ENCODE data around the gene SKP2.

SKP2 gene

DNA sequence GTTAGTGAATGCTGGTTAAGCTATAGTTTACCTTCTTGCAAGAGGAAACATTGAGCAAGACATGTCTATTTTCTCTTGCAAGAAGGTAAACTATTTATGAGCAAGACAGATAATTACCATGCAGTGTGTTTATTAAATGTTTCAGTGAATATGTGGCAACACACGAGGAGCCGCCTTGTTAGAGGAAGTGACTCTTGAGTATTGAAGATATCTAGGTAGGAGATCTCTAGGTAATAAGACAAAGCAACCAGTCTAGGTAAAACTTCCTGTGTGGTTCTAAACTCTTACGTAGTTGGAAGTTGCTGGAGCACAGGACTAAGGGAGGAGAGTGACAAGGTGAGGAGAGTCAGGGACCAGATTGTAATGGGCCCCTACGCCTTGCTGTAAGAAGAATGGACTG lies 16.8 kb downstream of the SKP2 start:
- Histone ChIP-seq H3K36me3 (peaks cover 85 to 100% (median 100%) of the 10 kb centered on the region in 11 experiments), H4K20me1 (peaks cover 0 to 17% (median 4%) of the 10 kb centered on the region in 11 experiments; a peak in 8 of 22 replicates), H3K27ac (no peak overlapping the region), H3K4me2 (no peak overlapping the region), H3K27me3 (no peaks in the 10 kb centered on the region), H3K9ac (no peak overlapping the region), H3K4me3 (no peak overlapping the region), H3K9me3 (replicated peaks in 1 of 11) (no peaks in the 10 kb centered on the region), H3K4me1 (peaks cover 0 to 16% (median 0%) of the 10 kb centered on the region in 10 experiments; a peak in 6 of 20 replicates)
- TF ChIP-seq Cebpa-rat (IDR thresholded peaks at IDR 0.05), result no peak

DNA sequence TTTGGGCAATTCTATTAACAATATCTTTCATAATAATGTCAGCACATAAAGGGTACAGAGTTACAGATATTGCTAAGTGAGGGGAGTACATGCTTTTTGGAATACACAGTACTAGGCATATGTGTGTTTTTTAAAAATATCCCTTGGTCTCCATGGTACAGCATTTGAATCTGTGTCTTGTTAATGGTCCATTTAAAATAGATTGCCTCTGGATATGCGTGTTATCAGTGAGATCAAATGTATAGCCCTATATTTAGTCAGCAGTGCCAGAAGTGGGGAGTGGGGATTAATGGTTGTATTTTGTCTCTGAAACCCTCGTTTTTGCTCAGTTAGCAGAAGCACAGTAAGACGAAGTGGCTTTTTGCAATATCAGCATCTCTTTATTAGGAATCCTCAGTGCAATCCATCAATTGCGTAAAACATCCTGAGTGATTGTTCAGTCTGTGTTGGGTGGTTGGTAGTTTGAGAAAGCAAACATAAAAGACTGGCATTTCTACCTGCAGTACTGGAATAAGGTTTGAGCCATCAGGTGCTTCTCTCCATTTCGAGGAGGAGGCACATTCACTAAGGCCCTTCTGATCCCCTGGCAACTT lies 19.0 kb downstream of the SKP2 start:
- Histone ChIP-seq H3K36me3 (peaks cover 78 to 100% (median 99%) of the 10 kb centered on the region in 11 experiments), H4K20me1 (no peaks in the 10 kb centered on the region), H3K4me3 (no peak overlapping the region), H3K27ac (no peak overlapping the region), H3K9me3 (replicated peaks in 1 of 11) (no peaks in the 10 kb centered on the region), H3K4me1 (peaks cover 0 to 16% (median 0%) of the 10 kb centered on the region in 10 experiments; a peak in 6 of 20 replicates), H3K9ac (peak overlapping the region in 1 of 11 experiments; percentile 23; a peak in 1 of 22 replicates), H3K4me2 (peak overlapping the region in 3 of 11 experiments; percentile 6 to 53 (median 35); a peak in 6 of 22 replicates), H3K27me3 (no peaks in the 10 kb centered on the region)
- no peak for TF ChIP-seq Cebpa-rat (IDR thresholded peaks at IDR 0.05)

DNA sequence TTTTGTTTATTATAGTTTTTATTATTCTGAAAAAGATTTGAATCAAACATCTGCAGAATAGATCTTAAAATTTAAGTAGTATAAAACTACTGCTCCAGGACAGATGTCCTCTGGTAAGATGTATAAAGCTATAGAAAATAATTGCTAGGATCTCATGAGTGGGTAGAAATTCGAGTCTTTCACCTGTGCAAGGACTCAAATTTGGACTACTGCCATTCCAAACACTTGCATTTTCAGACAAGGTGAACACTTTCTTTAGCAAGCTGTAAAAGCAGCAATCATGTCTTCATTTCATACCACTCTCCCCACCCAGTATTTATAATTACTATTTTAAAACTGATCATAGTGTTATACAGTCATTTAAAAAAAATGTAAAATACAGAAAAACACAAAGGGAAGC lies 20.7 kb downstream of the SKP2 start:
- Histone ChIP-seq H3K4me2 (no peak overlapping the region), H3K36me3 (peaks cover 67 to 95% (median 83%) of the 10 kb centered on the region in 11 experiments)

DNA sequence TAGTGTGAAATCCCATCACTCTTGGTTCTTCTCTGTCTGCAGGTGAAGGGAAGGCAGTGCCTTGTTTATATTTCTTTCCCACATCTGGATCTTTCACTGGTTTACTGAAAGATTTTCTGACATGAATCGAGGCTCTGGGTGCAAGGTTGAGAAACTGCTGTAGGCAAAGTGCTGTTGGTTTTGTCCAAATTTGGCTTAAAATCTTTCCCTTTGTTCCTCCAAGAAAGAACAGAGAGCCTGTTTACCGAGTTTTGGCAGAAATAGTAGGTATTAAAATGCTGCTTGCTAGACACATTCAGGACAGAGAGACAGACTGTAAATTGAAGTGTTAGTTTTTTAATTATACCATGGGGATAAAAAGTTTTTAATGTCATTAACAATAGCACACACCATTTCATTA lies 21.5 kb downstream of the SKP2 start:
- Histone ChIP-seq H3K27me3 (no peaks in the 10 kb centered on the region), H3K36me3 (peaks cover 64 to 93% (median 82%) of the 10 kb centered on the region in 11 experiments), H3K4me1 (peaks cover 17 to 36% (median 20%) of the 10 kb centered on the region in 10 experiments), H3K27ac (no peak overlapping the region), H3K4me3 (no peak overlapping the region), H3K9ac (no peak overlapping the region), H4K20me1 (no peaks in the 10 kb centered on the region), H3K4me2 (no peak overlapping the region), H3K9me3 (replicated peaks in 1 of 11) (no peaks in the 10 kb centered on the region)
- TF ChIP-seq Cebpa-rat (IDR thresholded peaks at IDR 0.05), result no peak

More for the DNA sequence above, 20.7 kb downstream of the SKP2 start:
- no peaks in the 10 kb centered on the region for H3K9me3 ChIP-seq (replicated peaks in 1 of 11)
- no peaks in the 10 kb centered on the region for H4K20me1 ChIP-seq
- no peak overlapping the region for H3K9ac ChIP-seq
- H3K4me1 ChIP-seq, result peaks cover 9 to 28% (median 12%) of the 10 kb centered on the region in 10 experiments
- H3K4me3 ChIP-seq, result no peak overlapping the region
- H3K27ac ChIP-seq, result no peak overlapping the region
- no peak for TF ChIP-seq Cebpa-rat (IDR thresholded peaks at IDR 0.05)
- H3K27me3 ChIP-seq, result no peaks in the 10 kb centered on the region

DNA sequence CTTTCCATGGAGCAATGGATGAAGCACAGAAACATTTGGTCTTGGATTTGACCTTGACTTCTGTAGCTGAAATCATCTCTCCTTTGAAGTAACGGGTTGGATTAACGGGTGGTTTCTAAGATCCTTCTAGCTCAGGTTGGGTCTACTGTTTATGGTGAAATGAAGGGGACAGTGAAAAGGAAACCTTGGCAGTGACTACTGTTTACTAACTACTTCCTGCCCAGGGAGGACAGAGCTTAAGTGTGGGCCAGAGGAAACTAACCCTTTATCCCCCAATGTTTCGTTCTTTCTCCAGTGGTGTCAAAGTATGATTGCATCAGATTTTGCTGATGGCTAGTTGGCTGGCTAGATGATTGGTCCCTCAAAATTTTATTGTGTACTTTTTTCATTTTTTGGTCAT lies 22.2 kb downstream of the SKP2 start:
- H3K4me2 ChIP-seq, result no peak overlapping the region
- H3K4me1 ChIP-seq, result peaks cover 21 to 39% (median 26%) of the 10 kb centered on the region in 10 experiments
- H4K20me1 ChIP-seq, result no peaks in the 10 kb centered on the region

DNA sequence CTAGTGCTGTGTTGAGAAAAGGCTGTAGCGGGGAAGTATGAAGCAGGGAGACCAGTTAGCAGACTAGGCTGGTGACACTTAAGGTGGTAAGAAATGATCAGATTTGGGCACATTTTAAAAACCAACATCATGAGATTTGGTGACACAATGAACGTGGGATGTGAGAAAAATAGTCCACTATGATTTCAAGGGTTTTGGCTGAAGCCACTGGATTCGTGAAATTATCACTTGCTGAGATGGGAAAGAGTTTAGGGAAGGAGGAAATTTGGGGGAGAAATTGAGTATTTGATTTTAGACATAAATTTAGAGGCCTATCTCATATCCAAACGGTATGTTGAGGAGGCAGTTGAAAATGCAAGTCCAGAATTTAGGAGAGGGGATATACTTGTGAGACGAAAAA lies 23.1 kb downstream of the SKP2 start:
- no peak overlapping the region for H3K9ac ChIP-seq
- H4K20me1 ChIP-seq, result no peaks in the 10 kb centered on the region
- H3K27me3 ChIP-seq, result no peaks in the 10 kb centered on the region
- peaks cover 71 to 94% (median 82%) of the 10 kb centered on the region in 11 experiments for H3K36me3 ChIP-seq
- TF ChIP-seq Cebpa-rat (IDR thresholded peaks at IDR 0.05), result no peak
- H3K27ac ChIP-seq, result no peak overlapping the region
- H3K9me3 ChIP-seq (replicated peaks in 1 of 11), result no peaks in the 10 kb centered on the region
- peaks cover 21 to 39% (median 26%) of the 10 kb centered on the region in 10 experiments for H3K4me1 ChIP-seq
- H3K4me3 ChIP-seq, result no peak overlapping the region
- H3K4me2 ChIP-seq, result no peak overlapping the region

More for the DNA sequence above, 22.2 kb downstream of the SKP2 start:
- Histone ChIP-seq H3K4me3 (no peak overlapping the region), H3K27me3 (no peaks in the 10 kb centered on the region), H3K36me3 (peaks cover 65 to 93% (median 82%) of the 10 kb centered on the region in 11 experiments), H3K27ac (peak overlapping the region in 1 of 11 experiments; percentile 20; a peak in 2 of 22 replicates), H3K9me3 (replicated peaks in 1 of 11) (no peaks in the 10 kb centered on the region), H3K9ac (no peak overlapping the region)
- TF ChIP-seq Cebpa-rat (IDR thresholded peaks at IDR 0.05), result no peak

DNA sequence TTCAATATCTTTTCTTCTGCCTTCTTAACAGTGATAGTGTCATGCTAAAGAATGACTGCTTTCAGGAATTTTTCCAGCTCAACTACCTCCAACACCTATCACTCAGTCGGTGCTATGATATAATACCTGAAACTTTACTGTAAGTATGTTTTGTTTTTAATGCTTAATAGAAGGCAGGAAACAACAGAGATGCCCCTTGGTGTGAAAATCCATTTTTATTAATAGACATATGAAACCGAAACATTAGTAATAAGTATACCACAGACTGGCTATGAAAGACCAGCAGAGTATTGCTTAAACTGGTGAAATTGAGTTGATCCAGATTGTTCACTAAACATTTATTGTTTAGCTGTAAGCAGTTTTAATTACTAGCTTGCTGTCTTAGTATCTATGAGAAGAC lies 25.2 kb downstream of the SKP2 start:
- H4K20me1 ChIP-seq, result no peaks in the 10 kb centered on the region
- no peak for TF ChIP-seq Cebpa-rat (IDR thresholded peaks at IDR 0.05)
- no peak overlapping the region; a peak in 1 of 20 replicates for H3K4me3 ChIP-seq
- peak overlapping the region in 8 of 11 experiments; percentile 2 to 63 (median 28); a peak in 7 of 22 replicates for H3K9ac ChIP-seq
- peak overlapping the region; percentile 28 to 80 (median 63); a peak in 19 of 22 replicates for H3K4me2 ChIP-seq
- H3K36me3 ChIP-seq, result peaks cover 71 to 94% (median 82%) of the 10 kb centered on the region in 11 experiments
- peak overlapping the region in 8 of 11 experiments; percentile 24 to 68 (median 58); a peak in 16 of 22 replicates for H3K27ac ChIP-seq
- no peaks in the 10 kb centered on the region; a peak in 1 of 22 replicates for H3K9me3 ChIP-seq (replicated peaks in 1 of 11)
- H3K27me3 ChIP-seq, result no peaks in the 10 kb centered on the region
- peaks cover 14 to 27% (median 23%) of the 10 kb centered on the region in 10 experiments for H3K4me1 ChIP-seq

DNA sequence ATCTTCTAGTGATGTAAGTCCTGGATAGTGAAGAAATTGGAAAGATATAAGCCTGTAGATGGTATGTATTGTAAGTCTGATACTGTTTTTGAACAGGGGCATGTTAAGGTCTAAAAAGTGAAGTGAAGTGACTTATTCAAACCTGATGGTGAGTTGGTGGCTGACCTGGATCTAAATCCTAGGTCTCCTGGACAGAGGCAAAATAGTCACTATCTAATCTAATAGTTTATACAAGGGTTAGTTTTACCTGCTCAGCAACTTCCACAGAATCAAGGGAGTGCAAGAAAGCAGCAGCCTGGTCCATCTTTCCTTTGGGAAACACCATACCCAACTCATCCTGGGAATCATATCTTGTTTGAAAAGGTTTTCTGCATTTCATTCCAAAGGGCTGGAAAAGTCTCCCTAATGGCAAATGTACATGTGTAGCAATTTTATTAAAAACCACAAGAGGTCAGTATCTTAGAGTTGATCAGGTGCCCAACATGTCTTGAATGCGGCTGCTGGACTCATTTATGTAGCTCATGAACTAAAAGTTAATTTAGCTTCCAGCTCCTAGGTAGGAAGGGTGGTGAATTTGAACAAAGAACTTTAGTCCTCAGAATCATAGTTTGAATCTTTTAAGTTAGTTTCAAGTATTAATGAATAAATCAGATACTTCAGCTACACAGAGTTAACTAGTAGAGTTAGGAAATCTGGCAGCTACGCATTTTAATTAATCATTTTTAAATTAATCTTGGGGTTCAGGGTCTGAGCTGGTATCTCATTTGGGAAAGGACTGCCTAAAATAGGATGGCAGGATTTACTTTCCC lies 26.0 kb downstream of the SKP2 start:
- no peaks in the 10 kb centered on the region for H4K20me1 ChIP-seq
- H3K4me1 ChIP-seq, result peaks cover 14 to 27% (median 23%) of the 10 kb centered on the region in 10 experiments
- peak overlapping the region in 8 of 11 experiments; percentile 24 to 68 (median 58); a peak in 16 of 22 replicates for H3K27ac ChIP-seq
- no peak overlapping the region; a peak in 1 of 20 replicates for H3K4me3 ChIP-seq
- H3K36me3 ChIP-seq, result peaks cover 71 to 94% (median 82%) of the 10 kb centered on the region in 11 experiments
- peak overlapping the region in 7 of 11 experiments; percentile 2 to 63 (median 29); a peak in 10 of 22 replicates for H3K9ac ChIP-seq
- TF ChIP-seq Cebpa-rat (IDR thresholded peaks at IDR 0.05), result no peak
- peaks cover 0 to 5% (median 0%) of the 10 kb centered on the region in 11 experiments; a peak in 3 of 22 replicates for H3K9me3 ChIP-seq (replicated peaks in 1 of 11)
- H3K4me2 ChIP-seq, result peak overlapping the region; percentile 28 to 80 (median 63); a peak in 19 of 22 replicates
- no peaks in the 10 kb centered on the region for H3K27me3 ChIP-seq

DNA sequence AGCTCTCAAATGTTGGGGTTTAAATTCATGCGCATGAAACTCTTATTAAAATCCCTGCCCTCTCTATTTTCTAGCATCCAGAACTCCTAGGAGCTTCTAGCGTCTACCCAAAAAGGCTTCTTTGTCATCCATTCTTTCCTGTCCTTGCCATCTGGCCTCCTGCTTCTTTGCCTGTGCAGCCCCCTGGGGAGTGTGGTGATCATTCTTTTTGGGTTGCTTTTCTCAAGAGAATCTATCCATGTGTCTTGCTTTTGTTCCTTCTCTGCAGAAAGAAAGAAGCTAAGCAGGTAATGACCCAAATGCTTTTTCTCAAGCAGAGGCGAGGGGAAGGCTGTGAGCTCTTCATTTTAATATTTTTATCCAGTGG lies 26.6 kb downstream of the SKP2 start:
- peak overlapping the region in 8 of 11 experiments; percentile 37 to 80 (median 68); a peak in 15 of 22 replicates for H3K4me2 ChIP-seq
- peaks cover 14 to 27% (median 23%) of the 10 kb centered on the region in 10 experiments for H3K4me1 ChIP-seq
- H3K9me3 ChIP-seq (replicated peaks in 1 of 11), result peaks cover 0 to 7% (median 0%) of the 10 kb centered on the region in 11 experiments; a peak in 5 of 22 replicates
- H3K9ac ChIP-seq, result peak overlapping the region in 5 of 11 experiments; percentile 26 to 63 (median 57); a peak in 11 of 22 replicates
- no peak for TF ChIP-seq Cebpa-rat (IDR thresholded peaks at IDR 0.05)
- peaks cover 71 to 94% (median 82%) of the 10 kb centered on the region in 11 experiments for H3K36me3 ChIP-seq
- no peak overlapping the region; a peak in 1 of 20 replicates for H3K4me3 ChIP-seq
- H4K20me1 ChIP-seq, result no peaks in the 10 kb centered on the region
- H3K27me3 ChIP-seq, result no peaks in the 10 kb centered on the region
- peak overlapping the region in 6 of 11 experiments; percentile 3 to 68 (median 63); a peak in 9 of 22 replicates for H3K27ac ChIP-seq

All from BLaER1 treated with 17β-estradiol and CSF1 and Interleukin-3, amounts not matched to agents 10 nM and 100 nM (cell line).